HUDEP-2 (cell line): ENCODE data around the gene PKDCC.

ENCODE experiments used
- DNase-seq, 76 experiments: peaks; one replicate each; lab custom pipeline; 2025; ENCODE audit not compliant: unreplicated experiment in 76 of 76; lab: John Stamatoyannopoulos, UW

The PKDCC gene, protein sequence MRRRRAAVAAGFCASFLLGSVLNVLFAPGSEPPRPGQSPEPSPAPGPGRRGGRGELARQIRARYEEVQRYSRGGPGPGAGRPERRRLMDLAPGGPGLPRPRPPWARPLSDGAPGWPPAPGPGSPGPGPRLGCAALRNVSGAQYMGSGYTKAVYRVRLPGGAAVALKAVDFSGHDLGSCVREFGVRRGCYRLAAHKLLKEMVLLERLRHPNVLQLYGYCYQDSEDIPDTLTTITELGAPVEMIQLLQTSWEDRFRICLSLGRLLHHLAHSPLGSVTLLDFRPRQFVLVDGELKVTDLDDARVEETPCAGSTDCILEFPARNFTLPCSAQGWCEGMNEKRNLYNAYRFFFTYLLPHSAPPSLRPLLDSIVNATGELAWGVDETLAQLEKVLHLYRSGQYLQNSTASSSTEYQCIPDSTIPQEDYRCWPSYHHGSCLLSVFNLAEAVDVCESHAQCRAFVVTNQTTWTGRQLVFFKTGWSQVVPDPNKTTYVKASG

DNA sequence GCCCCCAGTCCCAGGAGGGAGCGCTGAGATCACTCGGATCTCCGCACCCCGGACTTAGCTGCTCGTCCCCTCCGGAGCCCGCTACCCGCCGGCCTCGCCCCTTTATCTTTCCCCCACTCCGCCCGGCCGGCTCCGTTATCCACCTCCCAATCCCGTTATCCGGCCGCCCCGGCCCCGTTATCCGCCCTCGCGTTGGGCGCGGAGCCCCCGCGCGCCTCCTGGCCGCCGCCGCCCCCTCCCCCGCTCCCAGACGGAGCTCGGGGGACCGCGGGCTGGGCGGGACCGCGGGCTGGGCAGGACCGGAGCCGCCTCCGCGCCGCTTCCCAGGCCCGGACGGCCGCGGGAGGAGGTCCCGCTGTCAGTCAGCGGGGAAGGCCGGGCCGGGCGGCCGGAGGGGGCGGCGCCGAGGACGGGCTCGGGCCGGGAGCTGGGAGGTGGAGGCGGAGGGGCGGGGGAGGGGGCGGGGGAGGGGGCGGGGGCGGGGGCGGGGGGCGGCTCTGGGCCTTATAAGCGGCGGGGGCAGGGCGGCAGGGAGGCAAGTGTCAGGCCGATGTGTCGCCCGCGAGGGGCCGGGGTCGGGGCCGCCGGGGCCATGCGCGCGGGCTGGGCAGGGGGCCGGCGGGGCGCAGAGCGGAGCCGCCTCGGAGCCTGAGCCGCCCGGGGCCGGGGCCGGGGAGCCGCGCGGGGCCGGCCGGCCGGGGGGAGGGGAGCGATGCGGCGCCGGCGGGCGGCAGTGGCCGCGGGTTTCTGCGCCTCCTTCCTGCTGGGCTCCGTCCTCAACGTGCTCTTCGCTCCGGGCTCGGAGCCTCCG, at the start of gene PKDCC:
PKDCC (plus strand) TSS at position 534 of the 811 bp plus-strand sequence; CDS start at position 713, 179 bp downstream.
- peak in 48 of 76 experiments; percentile 3 to 60 (median 32) for DNase-seq

DNA sequence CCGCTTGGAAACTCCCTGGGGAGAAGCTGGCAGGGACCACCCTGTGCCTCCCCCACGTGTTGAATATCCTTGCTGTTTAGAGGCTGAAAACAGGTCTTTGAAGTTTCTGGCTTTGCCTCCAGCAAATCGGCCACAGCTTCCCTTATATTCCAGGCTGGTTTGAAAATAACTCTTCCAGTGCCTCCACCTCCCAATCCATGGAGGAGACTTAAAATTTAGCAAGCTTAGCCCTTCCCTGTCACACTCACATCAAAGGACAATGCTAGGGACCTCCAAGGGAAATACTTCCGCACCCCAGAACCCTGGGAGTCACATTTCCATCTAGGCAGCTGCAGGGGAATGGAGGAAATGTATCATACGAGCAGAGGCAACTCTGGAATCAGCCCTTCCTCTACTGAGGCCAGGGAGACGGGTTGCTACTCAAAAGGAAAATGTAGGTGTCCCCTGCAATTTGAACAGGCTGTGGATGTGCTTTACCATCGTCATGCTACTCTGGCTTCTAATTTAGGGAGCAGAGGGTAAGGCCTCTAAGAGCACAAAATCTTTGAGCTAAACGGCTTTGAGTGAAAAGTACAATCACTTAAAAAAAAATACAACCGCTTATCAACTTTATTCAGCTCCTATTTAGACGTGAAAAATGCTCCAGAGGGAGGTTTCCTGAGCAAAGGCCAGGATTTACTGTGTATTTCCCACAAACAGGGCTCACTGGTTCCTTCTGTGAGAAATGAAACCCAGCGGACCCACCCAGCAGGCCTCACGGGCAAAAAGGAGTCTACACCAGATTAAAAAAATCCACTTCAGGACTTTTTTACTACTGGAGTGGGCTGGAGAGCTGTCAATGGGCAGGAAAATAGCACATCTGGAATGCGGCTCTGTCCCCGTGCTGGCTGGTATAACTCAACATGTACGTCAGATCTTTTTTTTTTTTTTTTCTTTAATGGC, 49.4 kb upstream of the PKDCC start:
- DNase-seq: no peak

DNA sequence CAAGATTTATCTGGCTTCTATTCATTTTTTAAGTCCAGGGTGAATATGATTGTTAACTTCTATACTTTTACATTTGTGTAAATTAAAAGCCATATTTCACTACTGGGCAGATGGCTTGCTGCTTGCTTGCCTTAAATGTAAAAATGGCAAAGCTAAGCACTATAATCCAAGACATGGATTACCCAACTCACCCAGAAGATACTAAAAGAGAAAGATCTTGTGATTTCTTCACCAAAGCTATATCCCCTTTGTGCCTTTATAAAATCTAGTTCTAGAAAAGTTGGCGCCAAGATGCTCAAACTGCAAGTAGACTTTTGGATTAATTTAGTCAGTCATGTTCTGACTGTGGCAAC, 48.7 kb upstream of the PKDCC start:
- DNase-seq: no peak

DNA sequence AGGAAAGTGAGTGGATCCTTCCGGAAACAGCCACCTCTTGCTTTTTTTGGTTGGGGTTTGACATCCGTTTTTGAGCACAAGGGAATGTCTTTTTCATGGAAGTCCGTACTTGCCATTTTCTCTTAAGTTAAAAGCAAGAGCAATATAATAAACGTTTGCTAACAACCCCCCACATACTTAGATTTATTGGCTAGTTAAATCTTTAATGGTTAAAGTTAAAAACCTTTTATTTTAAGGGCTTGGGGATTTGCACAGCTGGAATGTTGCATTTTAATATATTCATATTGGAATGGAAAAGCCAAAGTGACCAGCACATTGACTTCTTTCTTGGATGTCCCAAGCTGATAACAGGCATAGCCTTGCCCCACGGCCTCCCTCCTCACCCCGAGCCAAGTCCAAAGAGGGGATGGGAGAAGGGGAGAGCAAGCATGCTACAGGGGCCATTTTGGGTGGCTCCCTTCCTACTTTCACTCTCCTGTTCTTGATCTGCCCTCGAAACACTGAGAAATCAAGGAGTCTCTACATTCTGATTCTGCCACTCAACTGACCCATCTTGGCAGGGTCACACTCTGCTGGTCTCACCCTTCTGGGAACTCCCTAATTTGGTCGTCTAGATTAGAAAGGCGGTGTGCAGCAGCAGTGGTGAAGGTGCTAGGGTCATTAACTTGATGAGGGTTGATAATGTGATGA, 48.1 kb upstream of the PKDCC start:
- no peak for DNase-seq

DNA sequence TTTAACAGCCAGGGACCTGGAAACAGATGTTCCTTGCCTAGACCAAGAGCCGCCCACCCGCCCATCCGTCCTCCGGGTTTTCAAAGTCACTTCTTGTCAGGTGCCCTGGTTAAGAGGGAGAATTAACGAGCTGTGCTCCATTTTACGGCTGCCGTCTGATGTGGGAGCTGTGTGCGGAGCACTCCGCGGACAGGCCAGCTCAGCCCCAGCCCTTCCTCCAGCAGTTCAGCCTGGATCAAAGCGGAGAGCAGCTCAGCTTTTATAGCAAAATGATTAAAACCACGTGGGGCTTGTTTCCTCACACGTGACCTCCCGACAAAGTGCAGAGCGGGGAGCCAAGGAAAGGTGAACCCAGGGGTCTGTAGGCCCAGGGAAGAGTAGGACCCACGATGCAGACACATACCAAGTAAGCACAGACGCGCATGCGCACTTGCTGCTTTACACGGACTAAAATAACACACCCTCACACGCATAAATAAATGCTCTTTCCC, 46.1 kb upstream of the PKDCC start:
- DNase-seq: no peak

DNA sequence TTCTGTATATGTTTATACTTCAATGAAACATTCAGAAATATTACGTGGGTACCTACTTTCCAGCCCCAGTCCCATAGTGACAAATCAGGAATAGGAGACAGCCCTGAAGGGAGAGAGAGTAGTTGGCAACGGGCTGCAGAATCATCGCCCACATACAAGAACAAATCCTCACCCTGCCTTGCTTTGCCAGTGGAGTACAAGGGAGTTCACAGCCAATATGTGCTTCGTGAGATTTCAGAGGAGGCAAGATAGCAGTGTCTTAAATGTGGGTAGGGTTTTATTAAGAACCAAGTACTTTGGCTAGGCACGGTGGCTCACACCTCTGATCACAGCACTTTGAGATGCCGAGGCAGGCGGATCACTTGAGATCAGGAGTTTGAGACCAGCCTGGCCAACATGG, 40.3 kb upstream of the PKDCC start:
- DNase-seq: no peak

DNA sequence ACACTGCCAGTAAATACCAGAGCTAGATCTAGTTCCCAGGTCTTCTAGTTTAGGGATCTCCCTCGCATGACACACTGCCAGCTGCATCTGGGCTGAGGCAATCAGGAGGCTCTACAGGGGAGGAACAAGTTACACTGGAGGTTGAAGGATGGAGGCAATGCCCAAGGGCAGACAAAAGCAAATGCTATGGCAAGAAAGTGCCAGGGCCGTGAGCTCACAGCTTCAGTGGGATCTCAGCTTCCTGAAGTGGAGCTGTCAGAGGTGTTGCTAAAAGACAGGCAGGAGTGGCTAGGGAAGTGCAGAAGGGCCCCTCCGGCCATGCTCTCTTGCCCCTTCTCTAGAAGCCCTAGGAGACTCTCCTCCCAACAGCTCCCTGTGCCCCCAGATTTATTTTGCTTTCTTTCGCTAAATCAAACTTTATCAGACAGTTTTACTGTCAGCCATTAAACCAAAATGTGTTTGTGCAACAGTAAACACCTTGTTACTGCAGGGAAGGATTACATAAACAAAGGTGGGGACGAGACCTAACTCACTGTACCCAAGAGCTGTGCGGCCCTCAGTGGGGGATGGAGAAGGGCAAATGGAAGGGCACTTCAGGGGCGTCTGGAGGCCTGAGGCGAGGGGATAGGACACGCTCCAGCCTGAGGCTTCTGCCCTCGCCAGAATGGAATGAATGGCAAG, 39.4 kb upstream of the PKDCC start:
- DNase-seq: no peak

DNA sequence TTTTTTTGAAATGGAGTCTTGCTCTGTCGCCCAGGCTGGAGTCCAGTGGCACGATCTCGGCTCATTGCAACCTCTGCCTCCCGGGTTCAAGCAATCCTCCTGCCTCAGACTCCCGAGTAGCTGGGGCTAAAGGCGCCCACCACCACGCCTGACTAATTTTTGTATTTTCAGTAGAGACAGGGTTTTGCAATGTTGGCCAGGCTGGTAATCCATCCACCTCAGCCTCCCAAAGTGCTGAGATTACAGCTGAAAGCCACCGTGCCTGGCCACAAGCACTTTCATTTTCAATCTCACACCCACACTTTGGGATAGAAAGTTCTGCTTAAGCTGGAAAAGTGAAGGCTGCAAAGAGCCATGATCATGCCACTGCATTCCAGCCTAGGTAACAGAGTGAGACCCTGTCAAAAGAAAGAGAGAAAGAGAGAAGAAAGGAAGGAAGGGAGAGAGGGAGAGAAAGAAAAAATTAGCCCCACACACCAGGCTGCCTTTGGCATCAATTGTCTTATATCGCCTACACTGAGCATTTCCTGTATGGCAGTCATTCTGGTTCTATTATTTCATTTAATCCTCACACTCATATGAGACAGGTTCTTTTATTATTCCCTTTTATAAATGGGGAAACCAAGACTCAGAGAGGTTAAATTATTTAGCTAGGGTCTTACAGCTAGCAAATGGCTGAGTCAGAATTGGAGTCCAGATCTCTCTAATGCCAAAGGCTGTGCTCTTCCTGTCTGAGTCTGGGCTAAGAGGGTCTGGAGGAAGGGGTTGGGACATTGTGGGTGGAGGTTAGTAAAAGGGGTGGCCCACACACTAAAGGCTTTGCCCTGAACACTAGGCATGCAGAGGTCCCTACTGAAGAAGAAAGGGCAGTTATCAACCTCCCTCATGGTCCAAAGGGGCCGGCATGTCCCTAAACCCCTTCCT, 37.9 kb upstream of the PKDCC start:
- no peak for DNase-seq

DNA sequence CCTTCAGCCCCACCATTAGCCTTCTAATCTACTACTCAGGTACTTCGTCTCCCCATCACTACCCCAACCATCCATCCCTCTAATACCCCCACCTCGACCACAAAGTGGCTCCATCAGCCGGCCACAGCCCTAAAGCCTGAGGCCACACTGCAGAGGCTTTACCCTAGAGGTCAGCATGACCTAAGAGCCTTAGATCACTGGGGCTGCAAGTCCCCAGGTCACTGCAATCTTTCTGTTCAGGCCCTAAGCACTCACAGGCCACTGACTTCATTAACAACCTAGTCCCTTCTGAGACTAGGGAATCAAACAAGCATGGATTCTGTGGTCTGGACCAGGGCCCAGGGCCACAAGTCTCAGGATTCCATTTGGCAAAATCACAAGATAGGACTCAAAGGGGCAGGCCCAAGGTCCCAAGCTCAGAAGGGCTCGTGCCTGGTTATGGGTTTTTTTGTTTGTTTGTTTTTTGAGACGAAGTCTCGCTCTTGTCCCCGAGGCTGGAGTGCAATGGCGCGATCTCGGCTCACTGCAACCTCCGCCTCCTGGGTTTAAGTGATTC, 37.0 kb upstream of the PKDCC start:
- no peak for DNase-seq

DNA sequence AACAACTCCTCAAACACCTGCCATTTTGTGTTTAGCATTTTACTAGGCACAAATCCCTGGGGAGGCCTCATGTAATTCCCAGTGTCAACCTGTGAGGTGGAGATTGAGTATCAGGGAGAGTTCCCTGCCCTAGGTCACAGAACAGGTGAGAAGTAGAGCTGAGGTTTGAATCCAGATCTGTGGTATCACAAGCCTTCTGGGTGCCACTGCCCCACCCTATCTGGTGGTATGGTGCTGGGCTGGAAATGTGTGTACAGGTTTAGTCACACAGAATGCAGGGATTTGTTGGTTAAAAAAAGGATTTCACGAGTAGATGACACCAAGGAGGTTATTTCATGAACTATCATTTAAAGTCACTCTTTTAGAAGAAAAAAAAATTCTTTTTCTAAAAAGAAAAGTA, 35.7 kb upstream of the PKDCC start:
- DNase-seq: no peak

DNA sequence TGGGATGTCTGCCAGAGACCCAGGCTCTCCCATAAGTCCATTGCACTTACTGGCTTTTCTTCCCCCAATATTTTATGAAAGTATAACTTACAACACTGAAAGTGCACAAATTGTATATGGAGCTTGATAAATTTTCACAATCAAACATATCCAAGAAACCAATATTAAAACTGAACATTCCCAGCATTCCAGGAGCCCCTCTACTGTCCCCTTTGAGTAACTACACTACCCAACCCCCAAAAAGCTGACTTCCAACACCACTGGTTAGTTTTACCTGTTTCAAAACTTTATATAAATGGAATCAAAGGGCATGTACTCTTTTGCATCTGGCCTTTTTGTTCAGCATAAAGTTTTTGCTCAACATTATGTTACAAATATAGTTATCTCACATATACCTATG, 35.2 kb upstream of the PKDCC start:
- DNase-seq: no peak

DNA sequence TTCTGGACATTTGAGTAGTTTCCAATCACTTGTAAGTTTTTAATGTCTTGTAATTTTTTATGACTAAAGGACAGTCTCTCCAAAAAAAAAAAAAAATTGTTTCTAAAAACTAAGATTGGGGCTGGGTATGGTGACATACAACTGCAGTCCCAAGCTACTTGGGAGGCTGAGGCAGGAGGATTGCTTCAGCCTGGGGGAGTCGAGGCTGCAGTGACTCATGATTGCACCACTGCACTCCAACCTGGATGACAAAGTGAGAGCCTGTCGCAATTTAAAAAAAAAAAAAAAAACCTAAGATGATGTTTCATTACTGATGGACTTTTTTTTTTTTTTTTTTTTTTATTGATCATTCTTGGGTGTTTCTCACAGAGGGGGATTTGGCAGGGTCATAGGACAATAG, 34.4 kb upstream of the PKDCC start:
- DNase-seq: no peak

DNA sequence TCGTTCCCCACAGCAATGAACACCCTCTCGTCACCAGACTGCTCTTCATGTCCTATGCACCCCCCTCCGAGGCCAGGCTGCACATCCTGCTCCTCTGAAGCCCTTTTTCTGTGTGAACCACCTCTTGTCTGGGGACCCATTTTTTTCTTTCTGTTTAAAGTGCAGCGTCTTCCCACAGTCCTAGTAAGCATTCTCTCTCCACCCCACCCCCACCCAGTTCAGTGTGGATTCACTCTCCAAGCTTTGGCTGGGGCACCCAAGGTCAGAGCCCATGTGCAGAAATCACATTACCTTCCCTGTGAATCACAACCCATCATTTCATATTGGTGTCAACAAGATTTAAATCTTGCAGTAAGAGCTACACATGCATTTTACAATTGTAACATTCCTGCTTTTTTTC, 26.4 kb upstream of the PKDCC start:
- DNase-seq: no peak

DNA sequence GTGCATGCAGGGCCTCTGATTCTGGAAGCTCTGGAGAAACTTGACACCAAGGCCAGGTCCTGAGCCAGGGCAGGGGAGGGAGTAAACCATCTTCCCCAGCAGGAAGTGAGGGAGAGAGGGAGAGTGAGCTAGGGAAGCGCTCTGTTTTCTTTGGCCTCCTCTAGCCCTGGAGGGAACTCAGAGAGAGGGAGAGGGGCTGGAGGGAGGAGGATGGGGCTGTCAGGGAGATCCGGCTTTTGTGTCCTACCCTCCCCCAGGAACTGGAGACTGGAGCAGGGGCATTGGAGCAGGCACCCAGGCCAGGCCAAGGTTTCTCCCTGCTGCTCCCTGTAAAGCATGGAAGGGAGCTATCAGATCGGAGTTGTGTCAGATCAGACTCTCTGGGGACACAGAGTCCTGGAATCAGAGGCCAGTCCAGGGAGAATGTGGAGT, 22.7 kb upstream of the PKDCC start:
- no peak for DNase-seq

DNA sequence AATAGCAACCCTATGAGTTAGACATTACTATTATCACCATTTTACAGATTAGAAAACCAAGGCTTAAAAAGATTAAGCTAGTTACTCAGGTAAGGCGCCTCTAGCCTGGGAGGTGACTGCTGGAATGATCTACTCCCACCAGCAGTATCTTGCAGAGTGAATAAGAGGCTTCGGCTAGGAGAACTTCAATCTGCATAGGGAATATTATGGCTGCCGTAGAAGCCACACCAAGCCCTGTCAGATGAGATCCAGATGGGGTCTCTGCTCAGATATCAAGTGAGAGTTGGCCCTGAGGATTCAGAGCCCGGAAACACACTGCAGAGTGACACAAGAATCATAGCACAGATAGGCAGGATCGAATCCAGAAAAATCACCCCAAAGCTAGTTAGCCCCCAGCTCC, 21.5 kb upstream of the PKDCC start:
- DNase-seq: no peak

DNA sequence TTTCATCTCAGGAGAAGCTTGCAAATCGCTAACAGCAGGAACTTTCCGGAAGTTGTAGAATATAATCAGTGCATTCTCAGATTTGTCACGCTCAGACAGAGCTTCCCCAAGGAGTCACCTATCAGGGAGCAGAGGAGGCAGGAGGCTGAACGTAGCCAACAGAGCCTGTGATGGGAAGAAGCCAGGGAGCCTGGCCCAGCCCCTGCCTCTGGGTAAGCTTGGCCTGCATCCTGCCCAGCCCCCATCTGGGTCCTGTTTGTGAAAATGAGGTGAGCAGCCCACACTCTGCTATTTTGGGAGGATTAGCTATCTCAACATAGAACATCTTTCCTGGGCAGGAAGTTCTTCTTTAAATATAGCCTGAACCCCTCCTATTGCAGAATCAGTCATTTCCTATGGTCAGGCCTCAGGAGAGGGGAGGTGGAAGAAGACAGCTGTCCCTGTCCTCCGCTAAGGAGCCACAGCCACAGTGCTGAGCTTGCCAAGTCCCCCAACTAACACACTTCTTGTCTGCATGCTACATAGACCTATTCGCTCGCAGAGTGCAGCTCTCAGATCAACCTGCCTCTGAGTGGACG, 19.2 kb upstream of the PKDCC start:
- DNase-seq: no peak

DNA sequence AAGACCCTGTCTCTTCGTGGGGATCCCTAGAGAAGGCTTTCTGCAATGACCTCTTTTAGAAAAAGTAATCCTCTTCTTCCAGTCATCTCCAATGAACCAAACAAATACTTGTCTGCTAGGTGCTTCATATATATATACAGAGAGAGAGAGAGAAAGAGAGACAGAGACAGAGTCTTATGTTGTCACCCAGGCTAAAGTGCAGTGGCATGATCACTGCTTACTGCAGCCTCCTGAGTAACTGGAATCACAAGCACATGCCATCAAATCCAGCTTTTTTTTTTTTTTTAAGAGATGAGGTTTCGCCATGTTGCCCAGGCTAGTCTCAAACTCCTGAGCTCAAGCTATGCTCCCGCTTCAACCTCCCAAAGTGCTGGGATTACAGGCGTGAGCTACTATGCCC, 18.6 kb upstream of the PKDCC start:
- DNase-seq: no peak
